GM18507 (cell line): ENCODE results near the gene HIPK1.
"Not testable (repeated sequence)": the region's sequence is repeated elsewhere in the genome, so short reads cannot be mapped to it uniquely, and the experiment has no call there.

Source experiments
- DNase-seq: peaks from one replicate; pipeline ENCODE4 v3.0.0; 2011; ENCODE audit warnings: low read depth; ENCODE audit not compliant: insufficient read length; ENCODE audit errors: extremely low spot score
- FAIRE-seq: peaks from 2 replicates; lab custom pipeline; 2011; peaks lifted over from hg19 to GRCh38; lab: Jason Lieb, UNC

The HIPK1 gene

GRCh38 chr1:113999799-114000198 is 70.7 kb downstream of the HIPK1 start:
- no peak for DNase-seq
- no peak for FAIRE-seq

- FAIRE-seq, result no peak
Measured at GRCh38 chr1:114000406-114000805, 71.3 kb downstream of the HIPK1 start.

GRCh38 chr1:114002492-114003239 is 73.5 kb downstream of the HIPK1 start:
- FAIRE-seq (no peak), DNase-seq (no peak)

More at GRCh38 chr1:114000406-114000805, 71.3 kb downstream of the HIPK1 start:
- no peak for DNase-seq

- no peak for FAIRE-seq
- DNase-seq, result no peak
Measured at GRCh38 chr1:114003431-114003830, 74.3 kb downstream of the HIPK1 start.

- FAIRE-seq, DNase-seq: not testable (repeated sequence)
Measured at GRCh38 chr1:114006825-114007224, 77.7 kb downstream of the HIPK1 start.

GRCh38 chr1:114008480-114008941 is 79.4 kb downstream of the HIPK1 start:
- DNase-seq, result no peak
- FAIRE-seq, result no peak

- no peak for FAIRE-seq
- no peak for DNase-seq
Measured at GRCh38 chr1:114008993-114009392, 79.9 kb downstream of the HIPK1 start.

- DNase-seq (no peak), FAIRE-seq (no peak)
Measured at GRCh38 chr1:114009393-114009792, 80.3 kb downstream of the HIPK1 start.

GRCh38 chr1:114010433-114011184 is 81.5 kb downstream of the HIPK1 start:
- no peak for DNase-seq
- no peak for FAIRE-seq

GRCh38 chr1:114011796-114012195 is 82.7 kb downstream of the HIPK1 start:
- FAIRE-seq (no peak), DNase-seq (no peak)

GRCh38 chr1:114015075-114015474 is 86.0 kb downstream of the HIPK1 start:
- FAIRE-seq (no peak), DNase-seq (no peak)

GRCh38 chr1:114019724-114020123 is 90.6 kb downstream of the HIPK1 start:
- FAIRE-seq, DNase-seq: not testable (repeated sequence)

GRCh38 chr1:114021665-114022099 is 92.6 kb downstream of the HIPK1 start:
- DNase-seq (no peak), FAIRE-seq (no peak)

- FAIRE-seq (no peak), DNase-seq (no peak)
Measured at GRCh38 chr1:114022877-114023276, 93.8 kb downstream of the HIPK1 start.

- no peak for FAIRE-seq
- no peak for DNase-seq
Measured at GRCh38 chr1:114023377-114023776, 94.3 kb downstream of the HIPK1 start.

- DNase-seq (no peak), FAIRE-seq (no peak)
Measured at GRCh38 chr1:114024049-114024448, 94.9 kb downstream of the HIPK1 start.

- FAIRE-seq, result no peak
- DNase-seq, result no peak
Measured at GRCh38 chr1:114025609-114026401, 96.7 kb downstream of the HIPK1 start.

- DNase-seq (no peak), FAIRE-seq (no peak)
Measured at GRCh38 chr1:114026797-114027196, 97.7 kb downstream of the HIPK1 start.
